Measurements from ENCODE around the gene ZNF644. TPM values are rescaled to one million over a fixed set of nuclear protein-coding genes. Genes with fewer than 3 reads are reported as not detected.
"Not testable (repeated sequence)": the region's sequence is repeated elsewhere in the genome, so short reads cannot be mapped to it uniquely, and the experiment has no call there.

Gene ZNF644
- 10 to 100 TPM; 58.4 to 76.6 TPM for total RNA-seq

DNA sequence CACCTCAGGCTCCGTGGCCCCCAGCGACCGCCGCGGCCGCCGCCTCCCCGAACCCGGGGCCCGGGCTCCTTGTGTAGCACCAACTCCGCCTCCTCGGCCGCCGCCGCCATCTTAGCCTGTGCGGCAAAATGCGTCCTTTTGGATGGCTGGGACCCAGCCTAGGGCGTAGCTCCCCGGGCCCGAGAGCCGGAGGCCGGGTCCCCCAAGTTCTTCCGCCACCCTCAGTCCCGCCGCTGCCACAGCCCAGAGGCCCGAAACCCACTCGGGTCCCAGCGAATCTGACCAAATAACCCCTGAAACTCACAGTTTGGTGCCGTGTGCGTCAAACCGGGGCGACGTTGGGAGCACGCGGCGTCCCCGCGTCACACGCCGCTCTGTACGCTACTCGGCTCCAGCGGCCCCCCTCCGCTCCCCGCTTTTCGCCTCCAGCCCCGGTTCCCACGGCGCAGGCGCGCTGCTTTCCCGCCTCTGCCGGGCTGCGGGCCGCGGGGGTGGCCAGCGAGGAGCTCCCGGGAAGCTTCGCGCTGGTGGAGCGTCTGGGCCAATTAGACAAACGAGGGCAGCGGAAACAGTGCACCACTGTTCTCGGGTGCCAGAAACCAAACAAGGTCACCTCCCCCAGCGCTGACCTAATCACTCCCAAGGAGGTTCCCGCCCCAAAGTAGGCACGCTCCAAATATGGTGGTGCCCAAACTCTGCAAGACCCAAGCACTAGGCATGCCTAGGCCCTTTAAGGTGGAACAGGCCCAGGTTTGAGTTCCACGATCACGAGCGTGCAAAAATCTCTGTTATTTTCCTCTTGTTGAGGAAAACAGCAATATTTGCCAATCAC lies at the start of gene ZNF644:
Gene ZNF644 (minus strand): TSS at position 350 of the 832 bp plus-strand sequence. CDS start 39,682 bp downstream, outside the sequence.
- Mint-ChIP-seq H3K27ac (peak within 1 kb of the TSS; percentile 96 to 97), H3K36me3 (no peaks in the 10 kb centered on the region), H3K27me3 (peaks cover 0 to 3% of the 10 kb centered on the region in 2 donors), H3K4me1 (ENCODE audit: low read depth in 2 of 2) (peaks cover 31 to 39% of the 10 kb centered on the region in 2 donors), H3K9me3 (no peaks in the 10 kb centered on the region), H3K4me3 (peak within 1 kb of the TSS; percentile 91)
- peak; percentile 95 for DNase-seq (ENCODE audit: low spot score)
- ATAC-seq: peak; percentile 92 to 95

DNA sequence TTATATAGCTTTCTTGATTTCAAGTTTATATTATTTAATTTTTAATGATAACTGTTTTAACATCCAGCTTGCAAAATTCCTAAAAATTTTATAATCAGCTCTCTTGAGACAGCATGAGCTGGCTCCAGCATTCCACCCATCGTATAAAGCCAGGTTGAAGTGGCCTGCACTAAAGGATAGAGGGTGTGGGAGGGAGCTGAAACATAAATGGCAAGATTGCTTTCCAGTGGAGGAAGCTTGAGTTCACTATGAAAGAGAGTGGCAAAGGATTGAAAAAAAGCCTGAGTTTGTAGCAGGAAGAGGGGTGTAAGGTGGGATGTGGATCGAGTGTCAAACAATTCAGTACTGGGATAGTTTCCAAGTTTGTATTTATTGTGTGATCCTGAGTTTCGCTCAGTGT lies 48.5 kb upstream of the ZNF644 start:
- peaks cover 19 to 32% of the 10 kb centered on the region in 2 donors for H3K27me3 Mint-ChIP-seq
- no peak for DNase-seq (ENCODE audit: low spot score)
- no peak overlapping the region for H3K4me3 Mint-ChIP-seq
- no peaks in the 10 kb centered on the region for H3K9me3 Mint-ChIP-seq
- no peaks in the 10 kb centered on the region for H3K4me1 Mint-ChIP-seq (ENCODE audit: low read depth in 2 of 2)
- H3K27ac Mint-ChIP-seq: no peak overlapping the region
- H3K36me3 Mint-ChIP-seq: no peaks in the 10 kb centered on the region
- no peak for ATAC-seq

DNA sequence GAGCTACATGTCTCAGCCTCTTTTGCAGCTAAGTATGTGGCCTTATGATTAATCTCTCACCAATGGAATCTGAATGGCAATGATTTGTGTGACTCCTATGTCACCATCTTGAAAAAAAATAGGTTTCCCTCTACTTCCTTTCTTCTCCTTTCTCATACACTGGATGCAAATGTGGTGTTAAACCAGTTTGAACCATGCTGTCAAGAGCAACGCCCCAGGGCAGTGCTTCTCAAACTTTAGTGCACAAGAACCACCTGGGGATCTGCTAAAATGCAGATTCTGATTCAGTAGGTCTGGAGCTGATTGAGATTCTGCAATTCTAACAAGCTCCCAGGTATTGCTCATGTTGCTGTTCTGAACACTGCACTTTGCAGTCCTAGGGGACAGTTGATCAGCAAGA lies 44.7 kb upstream of the ZNF644 start:
- peaks cover 22 to 23% of the 10 kb centered on the region in 2 donors for H3K27me3 Mint-ChIP-seq
- no peaks in the 10 kb centered on the region for H3K4me1 Mint-ChIP-seq (ENCODE audit: low read depth in 2 of 2)
- H3K27ac Mint-ChIP-seq: no peak overlapping the region
- DNase-seq (ENCODE audit: low spot score) (no peak), ATAC-seq (no peak)
- H3K36me3 Mint-ChIP-seq: no peaks in the 10 kb centered on the region
- H3K9me3 Mint-ChIP-seq: no peaks in the 10 kb centered on the region
- H3K4me3 Mint-ChIP-seq: no peak overlapping the region

DNA sequence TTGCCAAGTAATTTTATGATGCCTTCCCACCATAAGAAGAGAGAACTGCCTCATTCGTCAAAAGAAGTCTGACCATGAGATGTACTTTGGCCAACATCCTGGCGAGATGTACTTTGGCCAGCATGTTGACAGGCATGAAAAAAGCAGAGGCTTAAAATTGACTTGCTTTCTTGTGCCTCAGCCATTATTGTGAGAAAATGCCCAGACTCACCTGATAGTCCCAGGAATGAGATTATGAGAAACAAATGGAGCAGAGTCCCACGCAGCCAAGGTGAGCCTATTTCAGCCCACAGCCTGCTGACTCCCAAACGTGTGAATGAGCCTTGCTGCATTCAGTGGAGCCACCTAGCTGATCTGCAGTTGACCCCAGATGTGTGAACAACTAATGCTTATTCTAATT lies 43.5 kb upstream of the ZNF644 start:
- Mint-ChIP-seq H3K9me3 (no peaks in the 10 kb centered on the region), H3K4me3 (no peak overlapping the region), H3K36me3 (no peaks in the 10 kb centered on the region), H3K27me3 (peaks cover 14 to 19% of the 10 kb centered on the region in 2 donors), H3K27ac (no peak overlapping the region), H3K4me1 (ENCODE audit: low read depth in 2 of 2) (no peaks in the 10 kb centered on the region)
- ATAC-seq (no peak), DNase-seq (ENCODE audit: low spot score) (no peak)

DNA sequence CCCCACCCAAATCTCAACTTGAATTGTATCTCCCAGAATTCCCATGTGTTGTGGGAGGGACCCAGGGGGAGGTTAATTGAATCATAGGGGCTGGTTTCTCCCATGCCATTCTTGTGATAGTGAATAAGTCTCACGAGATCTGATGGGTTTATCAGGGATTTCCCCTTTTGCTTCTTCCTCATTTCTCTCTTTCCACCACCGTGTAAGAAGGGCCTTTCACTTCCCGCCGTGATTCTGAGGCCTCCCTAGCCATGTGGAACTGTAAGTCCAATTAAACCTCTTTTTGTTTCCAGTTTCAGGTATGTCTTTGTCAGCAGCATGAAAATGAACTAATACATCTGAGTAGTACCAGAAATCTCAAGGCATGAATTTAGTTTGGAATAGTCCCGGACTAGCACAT lies 41.6 kb upstream of the ZNF644 start:
- not testable (repeated sequence) for H3K9me3 Mint-ChIP-seq; DNase-seq (ENCODE audit: low spot score); H3K4me1 Mint-ChIP-seq (ENCODE audit: low read depth in 2 of 2); H3K27ac Mint-ChIP-seq; ATAC-seq; H3K36me3 Mint-ChIP-seq; H3K4me3 Mint-ChIP-seq
- H3K27me3 Mint-ChIP-seq: peaks cover 11 to 15% of the 10 kb centered on the region in 2 donors

DNA sequence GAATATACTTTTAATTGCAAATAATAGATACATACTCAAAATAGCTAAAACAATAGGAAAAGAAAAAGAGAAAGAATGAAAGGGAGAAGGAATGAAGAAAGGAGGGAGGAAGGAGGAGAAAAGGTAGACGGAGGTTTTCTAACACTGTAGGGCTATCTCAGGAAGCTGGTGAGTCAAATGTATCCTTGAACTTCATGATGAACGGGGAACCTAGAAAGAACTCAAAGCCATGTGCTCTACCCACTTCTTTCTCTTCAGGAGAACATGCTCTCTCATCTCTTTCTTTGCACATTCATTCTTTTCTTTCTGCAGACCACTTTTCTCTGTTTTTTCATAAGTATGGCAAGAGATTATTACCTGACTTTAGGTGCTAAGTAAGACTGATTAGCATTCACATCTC lies 37.3 kb upstream of the ZNF644 start:
- no peaks in the 10 kb centered on the region for H3K4me1 Mint-ChIP-seq (ENCODE audit: low read depth in 2 of 2)

DNA sequence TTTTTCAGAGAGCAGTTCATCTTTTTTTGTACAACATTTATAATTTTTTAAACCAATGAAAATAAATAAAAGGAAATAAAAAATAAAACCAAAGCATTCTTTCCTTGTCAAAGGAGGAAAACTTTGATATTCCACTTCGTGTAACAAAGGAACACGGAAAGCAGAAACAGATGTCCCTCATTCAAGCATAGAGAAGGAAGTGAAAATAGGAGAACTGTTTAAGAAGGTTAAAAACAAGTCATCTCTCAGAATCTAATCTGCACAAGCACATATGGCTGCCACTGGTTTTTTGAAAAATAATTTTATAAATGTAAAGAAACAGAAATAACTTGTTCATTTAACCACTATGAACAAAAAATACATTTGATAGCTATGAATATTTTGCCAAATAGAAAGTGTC lies 35.9 kb upstream of the ZNF644 start:
- ATAC-seq: no peak
- DNase-seq (ENCODE audit: low spot score): no peak
- H3K4me3 Mint-ChIP-seq: no peak overlapping the region
- no peak overlapping the region for H3K27ac Mint-ChIP-seq
- no peaks in the 10 kb centered on the region for H3K36me3 Mint-ChIP-seq
- H3K27me3 Mint-ChIP-seq: peaks cover 6 to 7% of the 10 kb centered on the region in 2 donors
- H3K4me1 Mint-ChIP-seq (ENCODE audit: low read depth in 2 of 2): no peaks in the 10 kb centered on the region
- no peaks in the 10 kb centered on the region for H3K9me3 Mint-ChIP-seq

More for the DNA sequence above, 37.3 kb upstream of the ZNF644 start:
- Mint-ChIP-seq H3K36me3 (no peaks in the 10 kb centered on the region), H3K9me3 (no peaks in the 10 kb centered on the region), H3K27me3 (peaks cover 7 to 11% of the 10 kb centered on the region in 2 donors), H3K4me3 (no peak overlapping the region), H3K27ac (no peak overlapping the region)
- ATAC-seq (no peak), DNase-seq (ENCODE audit: low spot score) (no peak)

DNA sequence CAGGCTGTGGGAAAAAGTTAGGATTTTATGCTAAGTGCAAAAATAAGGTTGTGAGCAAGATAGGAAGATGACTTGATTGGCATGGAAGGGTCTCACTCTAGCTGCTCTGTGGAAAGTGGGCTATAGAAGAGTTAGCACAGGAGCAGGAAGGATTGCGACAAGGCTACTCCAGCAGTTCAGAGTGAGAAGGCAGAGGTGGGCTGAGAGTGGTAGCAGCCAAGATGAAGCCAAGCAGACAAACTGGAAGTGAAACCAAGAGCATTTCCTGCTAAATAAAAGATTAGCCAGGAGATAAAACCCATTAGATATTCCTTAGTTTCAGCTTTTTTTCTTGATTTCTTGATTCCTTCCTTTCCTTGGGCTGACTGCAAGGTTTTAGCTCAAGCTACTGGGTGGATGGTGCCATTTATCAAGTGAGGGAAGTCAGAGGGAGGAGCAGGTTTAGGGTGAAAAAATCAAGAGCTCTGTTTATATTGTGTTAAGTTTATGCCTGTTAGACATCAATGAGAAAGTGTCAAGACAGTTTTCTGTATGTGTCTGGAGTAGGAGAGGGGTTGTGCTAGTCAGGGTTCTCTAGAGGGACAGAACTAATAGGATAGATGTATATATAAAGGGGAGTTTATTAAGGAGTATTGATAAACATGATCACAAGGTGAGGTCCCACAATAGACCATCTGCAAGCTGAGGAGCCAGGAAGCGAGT lies 33.1 kb upstream of the ZNF644 start:
- no peak overlapping the region for H3K4me3 Mint-ChIP-seq
- no peaks in the 10 kb centered on the region for H3K4me1 Mint-ChIP-seq (ENCODE audit: low read depth in 2 of 2)
- no peak for DNase-seq (ENCODE audit: low spot score)
- H3K27me3 Mint-ChIP-seq: peaks cover 0 to 7% of the 10 kb centered on the region in 2 donors
- no peaks in the 10 kb centered on the region for H3K9me3 Mint-ChIP-seq
- no peak for ATAC-seq
- H3K36me3 Mint-ChIP-seq: no peaks in the 10 kb centered on the region
- no peak overlapping the region for H3K27ac Mint-ChIP-seq

DNA sequence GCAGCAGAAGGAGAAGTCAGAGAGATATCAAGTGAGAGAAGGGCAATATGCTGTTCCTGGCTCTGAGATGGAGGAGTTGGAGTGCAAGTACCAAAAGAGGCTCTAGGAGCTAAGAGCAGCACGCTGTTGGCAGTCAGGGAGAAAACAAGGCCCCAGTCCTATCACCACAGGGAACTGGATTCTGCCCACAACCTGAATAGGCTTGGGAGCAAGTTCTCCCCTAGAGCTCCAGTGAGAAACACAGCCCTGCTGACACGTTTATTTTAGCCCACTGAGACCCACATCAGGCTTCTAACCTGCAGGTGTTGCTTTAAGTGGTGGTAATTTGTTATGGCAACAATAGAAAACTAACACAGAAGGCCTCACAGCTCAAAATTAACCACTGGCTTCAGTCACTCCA lies 31.8 kb upstream of the ZNF644 start:
- ATAC-seq: no peak
- Mint-ChIP-seq H3K4me1 (ENCODE audit: low read depth in 2 of 2) (no peaks in the 10 kb centered on the region), H3K36me3 (no peaks in the 10 kb centered on the region)

DNA sequence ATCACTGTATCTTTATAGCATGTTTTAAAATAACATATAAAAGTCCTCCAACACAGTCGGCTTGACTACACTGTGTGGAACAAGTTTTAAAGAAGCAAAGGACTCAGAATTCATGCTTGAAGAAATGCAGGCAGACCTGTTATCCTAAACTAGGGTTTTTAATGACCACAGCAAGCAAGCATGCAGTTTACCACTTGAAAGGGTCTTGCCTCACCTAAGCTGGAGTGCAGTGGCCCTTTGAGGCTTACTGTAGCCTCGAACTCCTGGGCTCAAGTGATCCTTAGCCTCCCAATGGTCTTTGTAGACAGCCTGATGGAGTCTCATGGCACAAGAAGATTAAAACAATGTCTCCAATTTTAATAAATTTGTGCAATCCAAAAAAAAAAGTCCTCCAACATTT lies 27.7 kb upstream of the ZNF644 start:
- not testable (repeated sequence) for H3K4me1 Mint-ChIP-seq (ENCODE audit: low read depth in 2 of 2); H3K36me3 Mint-ChIP-seq; DNase-seq (ENCODE audit: low spot score); ATAC-seq; H3K9me3 Mint-ChIP-seq; H3K4me3 Mint-ChIP-seq; H3K27ac Mint-ChIP-seq
- H3K27me3 Mint-ChIP-seq: peaks cover 0 to 15% of the 10 kb centered on the region in 2 donors

More for the DNA sequence above, 31.8 kb upstream of the ZNF644 start:
- Mint-ChIP-seq H3K4me3 (no peak overlapping the region), H3K9me3 (no peaks in the 10 kb centered on the region), H3K27me3 (peaks cover 0 to 4% of the 10 kb centered on the region in 2 donors), H3K27ac (no peak overlapping the region)
- DNase-seq (ENCODE audit: low spot score): no peak

DNA sequence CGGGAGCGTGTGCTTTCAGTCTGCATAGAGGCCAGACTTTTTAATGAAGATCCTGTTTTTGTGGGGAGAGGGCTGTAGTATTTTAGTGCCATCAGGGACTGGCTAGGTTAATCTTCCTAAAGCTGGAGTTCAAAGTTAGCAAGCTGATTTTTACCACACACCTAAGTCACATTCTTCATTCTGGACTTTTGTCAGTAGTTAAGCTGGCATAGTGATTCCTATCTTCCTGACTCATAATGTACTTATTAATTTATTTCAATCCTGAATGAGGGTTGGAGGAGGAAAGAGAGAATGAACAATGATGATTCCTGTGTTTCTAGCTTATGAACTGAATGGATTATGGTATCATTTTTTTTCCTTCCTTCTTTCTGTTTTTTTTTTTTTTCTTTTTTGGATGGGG lies 24.9 kb upstream of the ZNF644 start:
- Mint-ChIP-seq H3K27ac (no peak overlapping the region), H3K36me3 (no peaks in the 10 kb centered on the region), H3K9me3 (no peaks in the 10 kb centered on the region), H3K4me3 (no peak overlapping the region), H3K4me1 (ENCODE audit: low read depth in 2 of 2) (no peaks in the 10 kb centered on the region), H3K27me3 (peaks cover 0 to 15% of the 10 kb centered on the region in 2 donors)
- DNase-seq (ENCODE audit: low spot score): no peak
- no peak for ATAC-seq

DNA sequence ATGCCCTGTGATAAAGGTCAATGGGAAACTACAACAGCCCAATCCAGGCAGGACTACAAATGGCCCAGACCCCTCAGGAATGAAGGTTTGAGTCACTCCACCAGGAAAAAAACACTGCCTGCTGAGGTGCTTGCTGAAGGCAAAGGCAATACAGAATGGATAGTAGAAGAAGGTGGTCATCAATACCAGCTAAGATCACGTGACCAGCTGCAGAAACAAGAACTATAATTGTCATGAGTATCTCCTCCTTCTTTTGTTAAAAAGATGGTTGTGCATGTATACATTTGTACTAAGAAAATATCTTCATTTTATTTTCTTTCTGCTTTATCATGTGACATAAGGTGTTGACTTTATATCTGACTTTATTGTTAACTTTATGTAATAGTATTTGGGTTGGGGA lies 23.4 kb upstream of the ZNF644 start:
- Mint-ChIP-seq H3K4me1 (ENCODE audit: low read depth in 2 of 2) (no peaks in the 10 kb centered on the region), H3K27ac (no peak overlapping the region), H3K36me3 (peaks cover 6% of the 10 kb centered on the region)

DNA sequence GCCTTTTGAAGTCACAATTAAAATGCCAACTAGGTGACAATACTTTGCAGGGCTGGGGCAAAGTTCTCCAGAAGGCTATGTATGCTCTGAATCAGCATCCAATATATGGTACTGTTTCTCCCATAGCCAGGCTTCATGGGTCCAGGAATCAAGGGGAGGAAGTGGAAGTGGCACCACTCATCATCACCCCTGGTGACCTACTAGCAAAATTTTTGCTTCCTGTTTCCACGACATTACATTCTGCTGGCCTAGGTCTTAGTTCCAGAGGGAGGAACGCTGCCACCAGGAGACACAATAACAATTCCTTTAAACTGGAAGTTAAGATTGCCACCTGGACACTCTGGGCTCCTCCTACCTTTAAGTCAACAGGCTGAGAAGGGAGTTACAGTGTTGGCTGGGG lies 22.9 kb upstream of the ZNF644 start:
- not testable (repeated sequence) for H3K36me3 Mint-ChIP-seq, H3K4me3 Mint-ChIP-seq

More for the DNA sequence above, 23.4 kb upstream of the ZNF644 start:
- Mint-ChIP-seq H3K4me3 (no peak overlapping the region), H3K9me3 (no peaks in the 10 kb centered on the region), H3K27me3 (peaks cover 0 to 15% of the 10 kb centered on the region in 2 donors)
- DNase-seq (ENCODE audit: low spot score): no peak
- ATAC-seq: no peak

DNA sequence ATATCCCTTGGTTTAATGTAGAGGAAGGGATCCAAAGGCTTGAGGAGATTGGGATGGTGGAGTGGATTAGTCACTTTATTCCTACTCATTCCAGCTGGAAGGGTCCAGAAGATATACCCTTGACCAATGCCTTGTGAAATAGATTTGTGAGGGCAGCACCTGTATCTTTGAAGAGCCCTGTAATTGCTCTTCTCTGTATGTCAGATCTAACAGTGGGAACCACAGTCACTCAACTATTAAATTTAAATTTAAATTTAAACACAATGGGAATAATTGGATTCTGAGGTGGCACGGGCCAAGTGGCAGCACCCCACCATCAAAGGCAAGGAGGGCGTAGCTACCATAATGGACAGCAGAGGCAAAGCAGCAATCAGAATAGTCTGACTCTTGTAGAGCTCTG lies 20.5 kb upstream of the ZNF644 start:
- H3K27ac Mint-ChIP-seq; H3K4me1 Mint-ChIP-seq (ENCODE audit: low read depth in 2 of 2); DNase-seq (ENCODE audit: low spot score); H3K9me3 Mint-ChIP-seq; H3K36me3 Mint-ChIP-seq; H3K4me3 Mint-ChIP-seq; ATAC-seq: not testable (repeated sequence)
- peaks cover 9 to 13% of the 10 kb centered on the region in 2 donors for H3K27me3 Mint-ChIP-seq

More for the DNA sequence above, 22.9 kb upstream of the ZNF644 start:
- H3K27ac Mint-ChIP-seq; DNase-seq (ENCODE audit: low spot score); ATAC-seq; H3K4me1 Mint-ChIP-seq (ENCODE audit: low read depth in 2 of 2); H3K9me3 Mint-ChIP-seq: not testable (repeated sequence)
- peaks cover 0 to 15% of the 10 kb centered on the region in 2 donors for H3K27me3 Mint-ChIP-seq
